CD8-positive, alpha-beta memory T cell (primary cell): Measurements from ENCODE around the gene MEIG1. TPM values are rescaled to one million over a fixed set of nuclear protein-coding genes. Genes with fewer than 3 reads are reported as not detected.

Experiments used
- CTCF ChIA-PET: fragments of 350-600 bp; sonication (Branson Sonifier 250); formaldehyde crosslinking; loops from one replicate; lab custom pipeline; 2021; ENCODE audit warnings: antibody characterized with exemption; lab: Charles Lee
- POLR2A ChIA-PET: fragments of 350-600 bp; sonication (Branson Sonifier 250); formaldehyde crosslinking; loops from one replicate; lab custom pipeline; 2021; ENCODE audit warnings: antibody characterized with exemption; lab: Charles Lee
- DNase-seq, 5 donors: peaks; one replicate each; pipeline versions ENCODE4 v3.0.0 to v3.0.0-alpha.2; 2020 to 2022; ENCODE audit warnings: mixed read lengths in 1 of 5
- H3K27ac ChIP-seq: one replicate; pipeline ENCODE4 v1.7.0; 2013; ENCODE audit warnings: low read depth, mild to moderate bottlenecking, low read length, moderate library complexity
- H3K27me3 ChIP-seq: 2 replicates; pipeline ENCODE4 v1.7.0; 2013; ENCODE audit warnings: low read length, mild to moderate bottlenecking; ENCODE audit not compliant: insufficient read depth, poor library complexity, severe bottlenecking
- H3K36me3 ChIP-seq: 2 replicates; pipeline ENCODE4 v1.7.0; 2013; ENCODE audit warnings: mild to moderate bottlenecking, low read length, moderate library complexity; ENCODE audit not compliant: insufficient read depth
- H3K4me1 ChIP-seq: 2 replicates; pipeline ENCODE4 v1.7.0; 2013; ENCODE audit warnings: mild to moderate bottlenecking, low read length, moderate library complexity; ENCODE audit not compliant: insufficient read depth
- H3K4me3 ChIP-seq: 2 replicates; pipeline ENCODE4 v1.7.0; 2013; ENCODE audit warnings: mild to moderate bottlenecking, low read length
- H3K9me3 ChIP-seq: 2 replicates; pipeline ENCODE4 v1.7.0; 2013; ENCODE audit warnings: mild to moderate bottlenecking, low read length
- H3K27ac Mint-ChIP-seq, 8 donors: one replicate each; pipeline ENCODE4 v1.8.0; 2020 to 2021; ENCODE audit warnings: mixed read lengths in 8 of 8, mild to moderate bottlenecking in 6 of 8, inconsistent platforms in 3 of 8, moderate library complexity in 3 of 8
- H3K27me3 Mint-ChIP-seq, 2 donors: one replicate each; pipeline ENCODE4 v1.8.0; 2020 to 2021; ENCODE audit warnings: mixed read lengths in 2 of 2, mild to moderate bottlenecking in 1 of 2, moderate library complexity in 1 of 2
- H3K36me3 Mint-ChIP-seq, 3 donors: one replicate each; pipeline ENCODE4 v1.8.0; 2020 to 2021; ENCODE audit warnings: mixed read lengths in 3 of 3, inconsistent platforms in 1 of 3, mild to moderate bottlenecking in 1 of 3
- H3K4me1 Mint-ChIP-seq, 3 donors: one replicate each; pipeline ENCODE4 v1.8.0; 2020 to 2021; ENCODE audit warnings: mixed read lengths in 3 of 3, inconsistent platforms in 1 of 3, mild to moderate bottlenecking in 1 of 3
- H3K4me3 Mint-ChIP-seq, 7 donors: one replicate each; pipeline ENCODE4 v1.8.0; 2020 to 2021; ENCODE audit warnings: mixed read lengths in 7 of 7, mild to moderate bottlenecking in 6 of 7, moderate library complexity in 4 of 7, inconsistent platforms in 2 of 7
- H3K9me3 Mint-ChIP-seq, 5 donors: one replicate each; pipeline ENCODE4 v1.8.0; 2020 to 2022; ENCODE audit warnings: mixed read lengths in 5 of 5, mild to moderate bottlenecking in 3 of 5, moderate library complexity in 2 of 5, inconsistent platforms in 1 of 5
- polyA plus RNA-seq: library from polyadenylated mRNA; unstranded; fragments of 300-500 nt; fragmentation: Illumina TruSeq; gene quantifications from one replicate; pipeline ENCODE4 v1.2.3, GENCODE V29; 2021
- total RNA-seq, 2 experiments: library from RNA; stranded (reverse); gene quantifications; one replicate each; pipeline ENCODE4 v1.2.3, GENCODE V29; 2021

The MEIG1 gene, protein sequence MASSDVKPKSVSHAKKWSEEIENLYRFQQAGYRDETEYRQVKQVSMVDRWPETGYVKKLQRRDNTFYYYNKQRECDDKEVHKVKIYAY
- total RNA-seq (1 to 10 TPM in 1 of 2 experiments, under 1 TPM in 1; 0.91 to 1.2 TPM), polyA plus RNA-seq (0.67 TPM)

DNA sequence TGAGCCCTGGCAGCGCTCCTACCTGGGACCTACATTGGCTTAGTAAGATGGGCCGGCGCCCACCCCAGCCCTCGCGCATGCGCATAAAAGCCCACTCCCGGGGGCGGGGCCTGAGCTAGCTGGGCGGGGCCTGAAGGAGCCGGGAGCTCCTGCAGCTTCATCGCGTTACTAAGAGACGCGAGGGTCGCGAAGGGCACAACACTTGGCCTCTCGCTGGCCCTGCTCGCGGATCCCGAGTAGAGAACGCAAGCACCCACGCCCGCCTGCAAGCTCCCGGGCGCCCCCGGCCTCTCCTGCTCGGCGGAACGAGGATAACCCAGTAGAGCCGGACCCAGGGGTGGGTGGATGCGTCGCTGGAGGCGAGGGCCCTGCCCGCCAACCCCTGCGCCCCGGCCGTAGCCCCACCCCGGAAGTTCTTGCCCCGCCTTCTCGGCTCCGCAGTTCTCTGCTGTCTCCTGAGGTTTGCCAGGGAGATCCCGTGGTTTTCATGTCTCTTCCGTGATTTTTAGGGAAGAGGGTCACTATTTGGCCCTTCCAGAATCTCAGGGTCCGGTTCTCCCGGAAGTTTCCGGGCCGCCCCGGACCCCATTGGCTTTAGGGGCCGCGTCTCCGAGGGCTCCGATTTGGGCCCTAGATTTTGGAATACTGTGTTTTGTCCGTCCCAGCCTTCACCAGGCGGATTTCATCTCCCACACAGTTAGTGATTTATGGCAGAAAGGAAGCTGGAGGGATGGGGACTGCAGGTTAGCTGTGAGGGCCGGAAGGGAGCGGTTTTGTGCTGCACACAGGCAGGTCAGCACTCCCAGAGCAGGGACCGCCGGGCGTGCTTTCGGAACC, at the start of gene MEIG1:
Gene MEIG1, plus strand, starts transcription at position 168 of the 837 bp plus-strand sequence. CDS start 7,081 bp downstream, outside the sequence.
- Histone ChIP-seq H3K36me3 (no peaks in the 10 kb centered on the region), H3K4me1 (peaks cover 12% of the 10 kb centered on the region), H3K27ac (peak within 1 kb of the TSS; percentile 92), H3K9me3 (no peaks in the 10 kb centered on the region), H3K4me3 (peak within 1 kb of the TSS; percentile 98), H3K27me3 (no peaks in the 10 kb centered on the region)
- CTCF ChIA-PET: interaction anchor here (0.6 to 1.6 kb wide), 5 partner anchors 29 to 254 kb away, joined by 3 to 7 read pairs (median 3); partner anchors contain the start of genes CDNF, HSPA14, MSANTD7 and SUV39H2
- POLR2A ChIA-PET: interaction anchor here (0.5 to 1.6 kb wide), 6 partner anchors 30 to 1658 kb away, joined by 3 to 12 read pairs (median 6); partner anchors contain the start of genes CDNF, HSPA14, MSANTD7 and NMT2
- peak; percentile 86 to 97 (median 93) for DNase-seq
- Mint-ChIP-seq H3K27ac (peak within 1 kb of the TSS; percentile 94 to 99 (median 97)), H3K27me3 (no peaks in the 10 kb centered on the region), H3K4me1 (peaks cover 24 to 40% (median 27%) of the 10 kb centered on the region in 3 donors), H3K4me3 (peak within 1 kb of the TSS; percentile 92 to 99 (median 97)), H3K9me3 (peaks cover 0 to 2% (median 0%) of the 10 kb centered on the region in 5 donors), H3K36me3 (peaks cover 0 to 10% (median 0%) of the 10 kb centered on the region in 3 donors)

DNA sequence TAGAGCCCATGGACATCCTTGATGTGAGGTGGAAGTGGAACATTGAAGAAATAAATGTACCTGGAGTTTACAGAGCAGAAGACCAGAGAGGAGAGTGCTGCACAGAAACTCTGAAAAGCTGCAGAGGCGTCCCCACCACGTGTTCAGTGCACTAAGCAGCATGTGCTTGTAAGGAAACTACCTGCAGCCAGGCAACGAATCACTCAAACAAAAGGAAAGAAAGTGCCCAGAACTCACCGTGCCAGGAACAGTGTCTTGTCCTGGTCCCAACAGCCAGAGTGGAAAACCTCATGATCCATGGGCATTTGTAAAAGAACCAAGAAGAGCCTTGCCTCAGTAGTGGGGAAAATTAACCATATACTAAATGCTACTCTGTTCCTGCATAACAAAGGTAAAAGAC, 48.2 kb upstream of the MEIG1 start:
- Histone ChIP-seq H3K9me3 (no peaks in the 10 kb centered on the region), H3K36me3 (peaks cover 38% of the 10 kb centered on the region), H3K27ac (no peak overlapping the region), H3K4me1 (no peaks in the 10 kb centered on the region), H3K4me3 (no peak overlapping the region), H3K27me3 (no peaks in the 10 kb centered on the region)
- ChIA-PET POLR2A (no interaction called here), CTCF (no interaction called here)
- H3K36me3 Mint-ChIP-seq: peaks cover 38 to 81% (median 40%) of the 10 kb centered on the region in 3 donors
- H3K27me3 Mint-ChIP-seq: no peaks in the 10 kb centered on the region
- H3K4me1 Mint-ChIP-seq: peaks cover 12 to 37% (median 23%) of the 10 kb centered on the region in 3 donors
- no peak for DNase-seq
- H3K4me3 Mint-ChIP-seq: no peak overlapping the region
- H3K27ac Mint-ChIP-seq: peak overlapping the region in 4 of 8 donors; percentile 2 to 71 (median 34)
- peaks cover 0 to 2% (median 0%) of the 10 kb centered on the region in 5 donors for H3K9me3 Mint-ChIP-seq

DNA sequence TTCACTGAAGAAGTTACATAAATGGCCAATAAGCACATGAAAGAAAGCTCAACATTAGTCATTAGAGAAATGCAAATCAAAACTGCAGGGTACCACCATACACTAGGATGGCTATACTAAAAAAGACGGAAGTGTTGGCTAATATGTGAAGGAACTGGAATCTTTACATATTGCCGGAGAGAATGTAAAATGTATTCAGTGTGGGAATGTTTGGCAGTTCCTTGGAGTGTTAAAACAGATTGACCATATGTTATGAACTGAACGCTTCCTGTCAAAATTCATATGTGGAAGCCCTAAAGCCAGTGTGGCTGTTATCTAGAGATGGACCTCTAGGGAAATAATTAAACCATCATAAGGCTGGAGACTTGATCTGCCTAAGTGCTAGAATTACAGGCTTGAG, 47.4 kb upstream of the MEIG1 start:
- H3K4me1 Mint-ChIP-seq: peaks cover 12 to 36% (median 20%) of the 10 kb centered on the region in 3 donors
- Histone ChIP-seq H3K36me3 (peaks cover 38% of the 10 kb centered on the region), H3K4me3 (no peak overlapping the region), H3K27me3 (no peaks in the 10 kb centered on the region), H3K4me1 (no peaks in the 10 kb centered on the region), H3K27ac (no peak overlapping the region), H3K9me3 (peaks cover 4% of the 10 kb centered on the region)
- no peak overlapping the region for H3K27ac Mint-ChIP-seq
- H3K36me3 Mint-ChIP-seq: peaks cover 43 to 89% (median 49%) of the 10 kb centered on the region in 3 donors
- H3K4me3 Mint-ChIP-seq: no peak overlapping the region
- H3K27me3 Mint-ChIP-seq: no peaks in the 10 kb centered on the region
- peaks cover 0 to 6% (median 3%) of the 10 kb centered on the region in 5 donors for H3K9me3 Mint-ChIP-seq
- POLR2A ChIA-PET: no interaction called here
- DNase-seq: no peak
- CTCF ChIA-PET: no interaction called here

DNA sequence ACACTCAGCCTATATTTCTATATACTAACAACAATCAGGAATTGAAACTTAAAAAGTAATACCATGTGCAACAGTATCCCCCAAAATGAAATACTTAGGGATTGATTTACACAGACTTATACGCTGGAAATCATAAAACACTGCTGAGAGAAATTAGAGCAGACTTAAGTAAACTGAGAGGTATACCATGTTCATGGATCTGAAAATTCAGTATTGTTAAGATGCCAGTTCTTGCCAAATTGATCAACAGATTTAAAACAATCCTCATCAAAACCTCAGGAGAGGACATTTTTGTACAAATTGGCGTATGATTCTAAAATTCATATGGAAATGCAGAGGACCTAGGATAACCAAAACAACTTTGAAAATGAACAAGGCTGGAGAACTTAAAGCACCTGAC, 42.6 kb upstream of the MEIG1 start:
- Mint-ChIP-seq H3K4me3 (no peak overlapping the region), H3K9me3 (peaks cover 8 to 20% (median 13%) of the 10 kb centered on the region in 5 donors), H3K4me1 (peaks cover 14 to 25% (median 17%) of the 10 kb centered on the region in 3 donors), H3K36me3 (peaks cover 55 to 94% (median 70%) of the 10 kb centered on the region in 3 donors), H3K27me3 (no peaks in the 10 kb centered on the region), H3K27ac (peak overlapping the region in 2 of 8 donors; percentile 17 to 26)
- peaks cover 50% of the 10 kb centered on the region for H3K36me3 ChIP-seq
- CTCF ChIA-PET: no interaction called here
- no peak for DNase-seq
- H3K27ac ChIP-seq: no peak overlapping the region
- no peak overlapping the region for H3K4me3 ChIP-seq
- no peaks in the 10 kb centered on the region for H3K4me1 ChIP-seq
- POLR2A ChIA-PET: no interaction called here
- H3K27me3 ChIP-seq: no peaks in the 10 kb centered on the region
- peaks cover 13% of the 10 kb centered on the region for H3K9me3 ChIP-seq

DNA sequence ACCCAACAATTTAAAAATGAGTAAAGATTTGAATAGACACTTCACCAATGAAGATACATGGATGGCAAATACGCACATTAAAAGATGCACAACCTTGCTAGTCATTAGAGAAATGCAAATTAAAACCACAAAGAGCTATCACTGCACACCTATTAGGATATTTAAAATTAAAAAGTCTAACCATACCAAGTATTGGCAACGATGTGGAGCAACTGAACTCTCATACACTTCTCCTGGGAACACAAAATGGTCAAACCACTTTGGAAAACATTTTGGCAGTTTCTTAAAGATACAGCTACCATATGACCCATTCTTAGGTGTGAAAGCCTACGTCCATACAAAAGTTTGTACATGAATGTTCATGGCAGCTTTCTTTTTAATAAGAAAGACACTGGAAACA, 41.4 kb upstream of the MEIG1 start:
- H3K27me3 ChIP-seq: no peaks in the 10 kb centered on the region
- no peak overlapping the region for H3K27ac Mint-ChIP-seq
- H3K4me3 Mint-ChIP-seq: peak overlapping the region in 1 of 7 donors; percentile 48

DNA sequence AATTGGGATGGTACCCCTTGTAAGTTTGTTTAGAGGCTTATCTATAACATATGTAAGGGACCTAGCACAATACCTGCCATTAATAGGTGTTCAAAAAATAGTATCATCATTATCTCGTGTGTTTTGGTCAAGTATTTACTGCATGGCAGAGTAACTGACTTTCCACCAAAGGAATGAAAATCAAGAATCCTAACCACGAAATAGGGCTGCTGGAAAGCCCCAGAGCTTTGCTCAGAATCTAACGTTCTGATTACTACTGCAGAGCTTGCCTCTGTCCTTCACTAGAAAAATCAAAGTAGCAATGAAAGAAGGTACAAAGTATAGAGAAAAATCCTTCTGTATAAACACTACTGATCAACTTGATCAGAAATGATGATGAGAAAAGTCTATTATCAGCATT, 40.2 kb upstream of the MEIG1 start:
- Histone ChIP-seq H3K4me1 (no peaks in the 10 kb centered on the region), H3K4me3 (no peak overlapping the region), H3K9me3 (peaks cover 13% of the 10 kb centered on the region), H3K36me3 (peaks cover 57% of the 10 kb centered on the region), H3K27ac (no peak overlapping the region), H3K27me3 (no peaks in the 10 kb centered on the region)
- no peak overlapping the region for H3K27ac Mint-ChIP-seq
- peaks cover 8 to 20% (median 13%) of the 10 kb centered on the region in 5 donors for H3K9me3 Mint-ChIP-seq
- ChIA-PET POLR2A (no interaction called here), CTCF (no interaction called here)
- no peak for DNase-seq
- no peaks in the 10 kb centered on the region for H3K27me3 Mint-ChIP-seq
- peaks cover 12 to 20% (median 14%) of the 10 kb centered on the region in 3 donors for H3K4me1 Mint-ChIP-seq
- H3K4me3 Mint-ChIP-seq: no peak overlapping the region
- H3K36me3 Mint-ChIP-seq: peaks cover 56 to 96% (median 77%) of the 10 kb centered on the region in 3 donors

More for the DNA sequence above, 41.4 kb upstream of the MEIG1 start:
- POLR2A ChIA-PET: no interaction called here
- Mint-ChIP-seq H3K27me3 (no peaks in the 10 kb centered on the region), H3K4me1 (peaks cover 14 to 24% (median 17%) of the 10 kb centered on the region in 3 donors), H3K9me3 (peaks cover 8 to 20% (median 13%) of the 10 kb centered on the region in 5 donors), H3K36me3 (peaks cover 62 to 95% (median 76%) of the 10 kb centered on the region in 3 donors)
- Histone ChIP-seq H3K27ac (no peak overlapping the region), H3K9me3 (peaks cover 13% of the 10 kb centered on the region), H3K4me1 (no peaks in the 10 kb centered on the region), H3K4me3 (no peak overlapping the region), H3K36me3 (peaks cover 56% of the 10 kb centered on the region)
- no peak for DNase-seq
- CTCF ChIA-PET: no interaction called here

DNA sequence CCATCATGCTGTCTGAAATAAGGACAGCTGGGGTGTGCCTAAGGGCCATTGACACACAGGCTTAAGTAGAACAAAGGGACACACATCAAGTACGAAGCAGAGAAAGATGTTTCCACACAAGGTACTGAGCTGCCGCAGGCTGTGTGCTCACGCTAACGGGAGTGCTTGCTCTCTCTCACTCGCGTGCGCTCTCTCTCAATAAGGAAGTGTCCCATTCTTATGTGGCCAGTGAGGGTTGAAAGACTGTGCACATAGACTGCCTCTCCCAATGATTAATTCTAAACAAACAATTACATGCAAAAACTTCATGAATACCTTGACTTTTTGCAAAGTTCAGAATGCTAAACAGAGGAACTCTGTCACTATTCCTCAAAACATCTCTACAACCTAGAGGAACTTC, 35.2 kb upstream of the MEIG1 start:
- Mint-ChIP-seq H3K9me3 (no peaks in the 10 kb centered on the region), H3K36me3 (peaks cover 41 to 92% (median 47%) of the 10 kb centered on the region in 3 donors), H3K4me1 (peaks cover 0 to 3% (median 0%) of the 10 kb centered on the region in 3 donors), H3K27ac (no peak overlapping the region), H3K27me3 (no peaks in the 10 kb centered on the region), H3K4me3 (no peak overlapping the region)
- Histone ChIP-seq H3K4me3 (no peak overlapping the region), H3K27ac (no peak overlapping the region), H3K27me3 (no peaks in the 10 kb centered on the region), H3K9me3 (no peaks in the 10 kb centered on the region), H3K4me1 (no peaks in the 10 kb centered on the region), H3K36me3 (peaks cover 54% of the 10 kb centered on the region)
- ChIA-PET CTCF (no interaction called here), POLR2A (no interaction called here)
- DNase-seq: no peak

DNA sequence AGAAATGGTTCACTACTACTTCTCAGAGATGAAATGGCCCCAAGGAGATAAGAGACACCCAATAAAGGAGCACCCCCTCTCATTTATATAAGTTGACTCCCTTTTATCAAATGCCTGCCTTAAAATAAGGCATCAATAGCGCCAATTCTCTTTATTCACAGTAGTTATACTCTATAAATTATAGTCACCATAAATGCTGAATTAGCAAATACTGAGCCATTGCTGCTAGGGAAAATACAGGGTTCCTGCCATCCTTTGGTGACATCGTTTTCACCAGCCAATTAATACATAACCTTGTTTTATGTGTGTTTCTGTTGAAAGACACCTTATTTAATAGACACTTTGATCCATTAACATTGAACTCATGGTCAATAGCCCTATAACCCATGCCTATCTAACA, 33.9 kb upstream of the MEIG1 start:
- no peaks in the 10 kb centered on the region for H3K9me3 ChIP-seq
- CTCF ChIA-PET: no interaction called here
- peaks cover 43% of the 10 kb centered on the region for H3K36me3 ChIP-seq
- no peak overlapping the region for H3K27ac Mint-ChIP-seq
- no peaks in the 10 kb centered on the region for H3K27me3 ChIP-seq
- no peak overlapping the region for H3K4me3 Mint-ChIP-seq
- H3K27me3 Mint-ChIP-seq: no peaks in the 10 kb centered on the region
- no peak for DNase-seq
- no peak overlapping the region for H3K27ac ChIP-seq
- POLR2A ChIA-PET: no interaction called here
- no peaks in the 10 kb centered on the region for H3K4me1 ChIP-seq
- H3K4me3 ChIP-seq: no peak overlapping the region
- no peaks in the 10 kb centered on the region for H3K9me3 Mint-ChIP-seq
- peaks cover 31 to 87% (median 34%) of the 10 kb centered on the region in 3 donors for H3K36me3 Mint-ChIP-seq
- peaks cover 0 to 3% (median 0%) of the 10 kb centered on the region in 3 donors for H3K4me1 Mint-ChIP-seq
